NK-92 (cell line): ENCODE results near the gene TNF.
"Not testable (repeated sequence)": the region's sequence is repeated elsewhere in the genome, so short reads cannot be mapped to it uniquely, and the experiment has no call there.

ENCODE experiments used
- DNase-seq: peaks from one replicate; lab custom pipeline; 2025; ENCODE audit not compliant: unreplicated experiment; lab: John Stamatoyannopoulos, UW

Gene TNF

GRCh38 chr6:31587791-31588777 is 12.7 kb downstream of the TNF start:
- no peak for DNase-seq

DNA sequence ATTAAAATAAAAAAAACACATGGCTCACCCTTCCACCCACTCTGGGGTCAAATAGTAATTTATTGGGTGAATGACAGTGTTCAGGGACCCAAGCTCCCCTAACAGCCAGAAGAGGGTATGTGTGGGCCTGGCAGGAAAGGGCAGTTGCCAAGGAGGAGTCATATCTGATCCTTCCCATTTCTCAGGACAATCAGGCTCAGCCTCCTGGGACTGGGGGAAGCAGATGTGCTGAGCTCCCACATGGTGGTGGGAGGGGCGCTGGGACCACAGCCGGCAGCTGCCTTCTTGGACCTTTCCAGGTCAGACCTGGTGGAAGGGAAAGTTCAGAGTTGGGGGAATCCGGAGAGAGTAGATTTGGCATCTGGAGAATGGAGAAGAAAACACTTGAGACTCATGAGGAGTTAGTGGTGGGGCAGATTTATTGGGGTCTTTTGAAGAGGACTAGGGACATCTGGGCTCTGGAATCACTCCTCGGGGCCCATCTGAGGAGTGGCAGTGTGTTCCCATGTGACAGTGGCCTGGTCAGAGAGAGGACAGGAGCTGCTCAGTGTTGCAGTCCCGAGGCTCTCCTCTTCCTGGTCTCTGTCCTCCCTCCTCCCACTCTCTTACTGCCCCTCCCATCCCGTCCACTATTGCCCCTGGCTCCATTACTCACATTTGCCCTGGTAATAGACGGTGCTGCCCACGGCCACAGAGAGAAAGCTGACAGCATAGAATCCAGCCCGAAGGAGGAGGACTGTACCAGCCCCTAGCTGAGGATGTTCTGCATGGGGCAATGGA is 13.7 kb downstream of the TNF start:
- no peak for DNase-seq

DNA sequence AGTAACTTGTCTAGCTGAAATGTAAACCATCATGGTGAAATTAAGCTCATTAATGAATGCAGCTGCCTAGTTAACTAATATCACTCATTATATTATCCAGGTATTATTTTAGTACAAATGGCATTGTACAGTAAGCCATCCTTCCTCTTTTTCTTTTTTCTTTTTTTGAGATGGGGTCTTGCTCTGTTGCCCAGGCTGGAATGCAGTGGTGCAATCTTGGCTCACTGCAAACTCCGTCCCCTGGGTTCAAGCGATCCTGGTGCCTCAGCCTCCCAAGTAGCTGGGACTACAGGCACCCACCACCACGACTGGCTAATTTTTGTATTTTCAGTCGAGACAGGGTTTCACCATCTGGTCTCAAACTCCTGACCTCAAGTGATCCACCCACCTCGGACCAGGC is 15.3 kb downstream of the TNF start:
- DNase-seq: not testable (repeated sequence)

GRCh38 chr6:31592396-31592771 is 17.0 kb downstream of the TNF start:
- DNase-seq: no peak

DNA sequence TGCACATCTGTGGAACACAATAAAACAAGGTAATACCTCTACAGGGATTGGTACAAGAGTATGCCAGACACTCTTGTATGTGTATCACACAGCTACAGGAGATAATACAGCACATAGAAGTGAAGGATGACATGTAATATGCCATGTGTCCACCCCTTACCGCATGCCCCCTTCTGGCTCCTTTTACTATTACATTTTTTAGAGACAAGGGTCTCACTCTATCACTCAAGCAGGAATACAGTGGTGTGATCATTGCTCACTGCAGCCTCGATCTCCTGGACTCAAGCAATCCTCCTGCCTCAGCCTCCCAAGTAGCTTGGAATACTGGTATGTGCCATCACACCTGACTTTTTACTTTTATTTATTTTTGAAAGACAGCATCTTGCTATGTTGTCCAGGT is 21.6 kb downstream of the TNF start:
- DNase-seq: no peak

DNA sequence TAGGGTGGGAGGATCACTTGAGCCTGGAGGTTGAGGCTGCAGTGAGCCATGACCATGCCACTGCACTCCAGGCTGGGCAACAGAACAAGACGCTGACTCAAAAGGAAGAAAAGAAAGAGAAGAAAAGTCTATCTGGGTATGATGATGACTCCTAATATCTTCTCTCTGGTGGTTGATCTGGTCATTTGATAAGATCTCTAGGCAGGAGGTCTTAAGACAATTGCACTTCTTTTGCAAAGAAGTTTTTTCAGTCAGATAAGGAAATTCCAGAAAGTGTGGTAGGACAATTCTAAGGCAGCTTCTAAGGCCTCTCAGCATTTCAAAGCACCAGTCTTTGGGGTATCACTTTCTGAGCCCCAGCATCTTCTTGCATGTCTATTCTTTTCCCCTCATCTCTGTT is 32.0 kb downstream of the TNF start:
- no peak for DNase-seq

DNA sequence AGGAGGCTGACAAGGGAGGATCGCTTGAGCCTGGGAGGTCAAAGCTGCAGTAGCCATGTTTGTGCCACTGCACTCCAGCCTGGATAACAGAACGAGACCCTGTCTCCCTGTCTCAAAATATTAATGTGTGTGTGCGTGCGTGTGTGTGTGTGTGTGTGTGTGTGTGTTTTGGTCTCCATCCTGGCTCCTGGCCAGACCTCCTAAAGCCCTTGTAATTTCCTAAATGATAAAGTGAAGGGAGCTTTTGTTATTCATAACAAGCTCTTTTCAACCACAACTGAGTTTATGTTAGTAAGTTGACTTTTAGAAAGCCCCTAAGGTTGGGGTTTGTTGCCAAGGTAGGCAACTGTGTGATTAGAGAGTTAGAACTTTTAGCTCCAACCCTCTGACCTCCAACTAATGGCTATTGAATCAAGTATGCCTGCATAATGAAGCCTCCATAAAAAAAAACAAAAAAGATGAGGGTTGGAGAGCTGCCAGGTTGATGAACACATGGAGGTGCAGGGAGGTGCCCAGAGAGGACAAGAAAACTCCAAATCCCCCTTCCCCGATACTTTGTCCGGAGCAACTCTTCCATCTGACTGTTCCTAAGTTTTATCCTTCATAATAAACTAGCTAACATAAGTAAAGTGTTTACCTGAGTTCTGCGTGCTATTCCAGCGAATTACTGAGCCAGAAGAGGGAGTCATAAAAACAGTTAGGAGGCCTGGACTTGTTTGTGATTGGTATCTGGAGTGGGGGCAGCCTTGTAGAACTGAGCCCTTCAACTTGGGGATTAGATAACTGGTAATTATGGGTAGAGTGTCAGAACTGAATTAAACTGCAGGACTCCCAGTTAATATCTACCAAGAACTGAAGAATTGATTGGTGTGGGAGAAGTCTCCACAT is 34.4 kb downstream of the TNF start:
- no peak for DNase-seq

- no peak for DNase-seq
Measured at GRCh38 chr6:31610968-31611367, 35.6 kb downstream of the TNF start.

DNA sequence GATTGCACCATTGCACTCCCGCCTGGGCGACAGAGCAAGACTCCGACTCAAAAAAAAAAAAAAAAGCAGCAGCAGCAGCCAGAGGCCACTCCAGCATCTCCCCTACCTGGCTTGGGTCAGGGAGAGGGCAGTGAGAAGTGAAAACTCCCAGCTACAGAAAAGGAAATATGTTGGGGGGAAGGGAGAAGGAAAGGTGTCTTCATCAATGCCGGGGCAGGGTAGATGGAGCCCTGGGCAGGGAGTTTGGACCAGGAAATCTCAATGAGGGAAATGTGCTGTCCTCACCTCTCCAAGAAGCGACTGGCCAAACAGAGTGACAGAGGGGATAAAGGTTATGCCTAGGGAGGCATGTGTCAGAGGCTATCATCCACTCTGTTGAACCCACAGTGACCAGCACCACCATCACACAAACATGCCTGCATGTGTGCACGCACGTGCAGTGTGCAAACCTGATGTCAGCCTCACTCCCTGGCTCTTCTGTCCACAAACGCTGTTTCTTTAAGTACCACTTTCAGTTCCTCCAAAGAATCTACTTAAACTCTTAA is 38.8 kb downstream of the TNF start:
- DNase-seq: no peak

DNA sequence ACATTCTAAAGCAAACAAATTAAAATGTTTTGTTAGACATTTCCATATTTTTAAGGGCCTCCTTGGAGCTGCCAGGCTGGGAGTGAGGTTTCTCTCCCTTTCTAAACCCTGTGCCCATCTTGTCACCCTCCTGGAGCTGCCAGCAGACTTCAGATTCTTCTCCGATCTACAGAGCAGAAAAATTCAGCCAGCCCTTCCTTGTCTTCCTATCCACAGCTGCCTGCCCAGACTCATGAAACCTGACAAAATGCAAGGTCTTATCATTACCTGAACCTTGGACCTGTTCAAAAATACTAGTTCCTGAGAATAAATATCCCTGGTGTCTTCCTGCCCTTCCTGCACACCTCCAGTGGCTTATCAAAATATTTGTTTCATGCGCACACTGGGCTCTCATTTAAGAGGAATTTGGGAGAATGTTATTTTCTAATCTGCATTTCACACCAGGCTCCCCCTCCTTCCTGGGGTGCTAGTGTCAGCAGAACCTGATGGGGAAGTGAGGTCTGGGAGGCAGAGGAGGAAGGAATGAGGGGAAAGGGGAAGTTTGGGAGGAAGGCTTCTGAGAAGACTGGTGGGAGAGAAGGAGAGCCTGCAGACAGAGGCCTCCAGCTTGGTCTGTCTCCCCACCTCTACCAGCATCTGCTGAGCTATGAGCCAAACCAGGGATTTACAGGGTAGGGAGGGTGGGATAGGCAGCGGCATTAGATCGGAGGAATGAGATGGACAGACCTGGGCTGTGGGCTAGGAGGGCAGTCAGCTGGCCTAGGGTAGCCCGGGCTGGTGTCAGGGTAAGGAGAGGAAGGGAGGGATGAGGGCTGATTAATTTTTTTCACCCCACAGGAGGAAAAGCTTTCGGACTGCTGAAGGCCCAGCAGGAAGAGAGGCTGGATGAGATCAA is 39.6 kb downstream of the TNF start, which contains the start of gene AIF1:
TSS of gene AIF1 (plus strand) at position 551 of the 895 bp plus-strand sequence. CDS start at position 647, 96 bp downstream.
- DNase-seq: no peak

- no peak for DNase-seq
Measured at GRCh38 chr6:31615748-31616147, 40.4 kb downstream of the TNF start.

DNA sequence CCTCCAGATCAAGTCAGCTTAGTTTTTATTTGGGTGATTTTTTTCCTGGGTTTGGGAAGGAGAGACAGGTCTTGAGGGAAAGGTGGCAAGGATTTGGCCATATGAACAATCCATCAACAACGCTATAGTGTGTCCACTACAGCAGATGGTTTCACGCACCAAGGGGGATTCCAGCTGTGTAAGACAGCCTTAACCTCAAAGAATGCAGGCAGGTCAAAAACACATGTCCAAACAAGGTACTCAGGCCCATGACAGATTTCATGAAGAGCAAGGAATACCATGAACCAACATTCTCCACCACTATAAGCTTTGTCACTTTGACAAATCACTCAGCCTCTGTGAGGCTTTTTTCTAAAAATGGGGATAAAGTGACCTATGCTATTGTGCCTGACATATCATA is 41.6 kb downstream of the TNF start:
- DNase-seq: no peak

DNA sequence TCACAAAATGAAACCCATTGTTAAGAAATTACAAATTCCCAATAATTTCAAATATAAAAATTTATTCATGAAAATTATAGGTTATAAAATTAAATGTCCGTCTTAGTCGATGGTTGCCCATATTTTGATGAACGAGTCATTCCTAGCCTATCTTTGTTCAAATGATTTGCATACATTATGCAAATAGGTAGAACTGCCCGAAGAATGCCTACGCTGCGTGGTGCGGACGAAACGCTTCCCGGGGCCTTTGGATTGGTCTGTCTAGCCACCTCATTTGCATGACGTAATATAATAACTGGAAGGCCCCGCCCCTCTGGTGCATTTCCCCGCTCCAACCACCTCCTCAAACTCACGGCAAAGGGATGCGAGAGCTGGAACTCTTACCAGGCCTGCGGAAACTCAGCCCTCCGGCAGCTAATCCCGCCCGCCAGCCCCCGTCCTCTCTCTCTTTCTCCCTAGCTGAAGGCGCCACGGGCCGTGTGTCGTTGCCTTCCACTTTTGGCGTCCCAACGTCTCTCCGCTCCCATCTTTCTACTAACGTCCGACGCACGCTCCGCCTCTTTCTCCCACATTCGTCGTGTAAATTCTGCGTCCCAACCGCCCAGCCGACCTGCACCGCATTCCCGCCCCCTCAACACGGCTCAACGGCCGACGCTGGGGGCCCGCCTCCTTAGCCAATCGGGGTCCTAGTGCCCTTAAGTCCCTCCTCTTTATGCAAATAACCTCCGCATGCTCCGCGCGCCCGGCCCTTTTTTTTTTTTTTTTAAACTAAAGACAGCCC is 44.6 kb downstream of the TNF start:
- DNase-seq: peak; percentile 99

- DNase-seq: no peak
Measured at GRCh38 chr6:31620586-31621319, 45.4 kb downstream of the TNF start, which contains the start of gene PRRC2A. PRRC2A (plus strand) TSS chr6:31620715; CDS start chr6:31622790, 2,075 bp downstream.

DNA sequence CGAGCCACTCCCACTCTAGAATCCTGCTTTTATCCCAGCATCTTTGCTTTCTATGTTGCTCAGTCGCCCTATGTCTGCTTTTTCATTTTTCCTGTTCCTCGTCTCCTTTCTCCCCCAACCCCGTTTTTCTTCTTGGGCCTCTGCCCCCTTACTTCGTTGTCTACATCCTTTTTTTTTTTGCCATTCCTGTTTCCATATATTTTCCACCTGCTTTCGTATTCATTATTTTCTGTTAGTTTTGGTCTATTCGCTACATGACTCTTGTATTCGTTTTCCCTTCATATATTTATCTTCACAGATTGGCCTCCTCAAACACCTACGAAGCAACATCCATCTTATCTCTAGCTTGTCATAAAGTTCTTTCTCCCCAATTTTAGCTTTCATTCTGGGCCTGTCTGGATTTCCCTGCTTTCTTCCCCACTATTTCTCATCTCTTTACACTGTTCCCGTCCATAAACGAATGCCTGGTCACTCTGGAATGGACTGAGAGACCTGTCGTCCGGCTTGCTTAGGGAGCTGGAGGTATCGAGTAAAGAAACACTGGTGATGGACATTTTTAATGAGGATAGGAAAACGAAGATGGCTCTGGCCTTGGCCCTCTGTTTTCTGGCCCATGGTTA is 46.1 kb downstream of the TNF start:
- DNase-seq: no peak

DNA sequence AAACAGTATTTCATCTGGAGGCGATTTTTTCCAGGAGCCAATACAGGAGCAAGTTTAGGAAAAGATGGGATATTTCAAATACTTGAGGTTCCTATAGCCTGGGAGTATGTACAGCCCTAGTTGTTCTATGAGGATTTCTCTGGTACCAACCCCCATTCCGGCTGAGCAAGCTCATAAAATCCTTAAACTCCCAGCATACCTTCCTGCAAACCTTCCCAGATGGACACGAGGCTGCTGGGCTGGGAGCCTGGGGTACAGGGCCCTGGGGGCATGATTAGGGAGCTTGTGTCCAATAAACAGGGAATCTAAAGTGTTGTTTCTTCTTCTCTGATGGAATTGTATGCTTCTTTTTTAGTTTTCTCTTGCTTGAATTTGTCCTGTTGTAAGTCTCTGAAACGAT is 46.6 kb downstream of the TNF start:
- no peak for DNase-seq

GRCh38 chr6:31622684-31623091 is 47.3 kb downstream of the TNF start:
- no peak for DNase-seq

- DNase-seq: no peak
Measured at GRCh38 chr6:31624070-31624469, 48.7 kb downstream of the TNF start.
